A549 (cell line): Measurements from ENCODE around the gene CDC26.

ENCODE experiments used
- EHMT2 ChIP-seq: fragments of 200-600 bp; sonication (generic); IDR thresholded peaks from 2 replicates; pipeline ENCODE4 v1.6.1; 2016; ENCODE audit warnings: antibody characterized with exemption, low read depth, mild to moderate bottlenecking, moderate library complexity
- JUNB ChIP-seq: fragments of >200 bp; sonication (Bioruptor Twin); formaldehyde crosslinking; IDR thresholded peaks from 2 replicates; pipeline ENCODE4 v1.6.1; 2016
- KDM1A ChIP-seq: fragments of 200-600 bp; sonication (generic); IDR thresholded peaks from 2 replicates; pipeline ENCODE4 v1.6.1; 2016; ENCODE audit warnings: low read depth, mild to moderate bottlenecking
- MYC ChIP-seq: IDR thresholded peaks from 2 replicates; pipeline ENCODE4 v1.6.1; 2012; ENCODE audit warnings: mild to moderate bottlenecking, inconsistent platforms, low read length, improper control_type of control experiment, borderline replicate concordance
- POLR2AphosphoS2 ChIP-seq: conservative IDR thresholded peaks from 2 replicates; pipeline ENCODE4 v1.6.1; 2012; ENCODE audit warnings: low read length, improper control_type of control experiment, inconsistent platforms

DNA sequence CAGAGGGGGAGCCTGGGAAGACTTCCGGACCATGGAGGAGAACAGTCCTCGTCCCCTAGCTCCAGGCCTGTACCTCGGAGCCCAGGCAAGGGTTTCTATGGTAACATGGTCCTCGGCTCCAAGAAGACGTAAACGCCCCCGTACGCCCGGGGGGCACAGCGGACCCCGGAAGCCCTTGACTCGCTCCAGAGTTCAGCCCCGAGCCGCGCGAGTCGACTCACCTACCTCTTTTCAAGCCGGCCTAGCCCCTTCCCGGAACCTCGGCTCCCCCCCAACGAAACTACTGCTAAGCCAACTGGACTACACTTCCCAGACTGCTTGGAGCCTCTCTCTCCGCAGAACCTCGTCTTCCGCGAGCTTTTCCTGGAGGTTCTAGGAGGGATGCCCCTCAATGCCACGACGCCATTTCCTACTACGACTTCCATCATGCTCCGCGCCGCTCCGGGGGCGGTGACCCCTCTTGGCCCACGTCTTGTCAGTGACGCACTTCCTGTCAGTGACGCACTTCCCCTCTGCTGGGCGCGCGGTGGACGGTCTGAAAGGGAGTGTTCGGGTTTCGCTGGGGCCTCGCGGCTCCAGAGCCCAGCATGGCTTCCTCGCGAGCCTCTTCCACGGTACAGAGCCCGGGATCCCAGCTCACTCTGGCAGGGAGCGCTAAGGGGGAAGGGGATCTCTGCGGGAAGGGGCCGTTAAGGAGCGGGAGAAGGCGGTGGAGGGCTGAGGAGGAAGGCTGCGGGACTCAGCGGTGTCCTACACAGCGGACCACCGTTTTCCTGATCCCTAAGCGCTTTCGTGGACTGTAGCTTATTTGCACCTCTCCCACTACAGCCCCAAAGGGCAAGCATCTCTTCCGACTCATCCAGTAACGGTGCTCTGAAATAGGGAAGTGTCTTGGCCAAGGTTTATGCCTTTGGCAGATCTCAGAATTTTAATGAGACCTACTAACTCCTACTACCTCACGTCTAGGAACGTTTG is at the start of gene CDC26, which contains the start of gene PRPF4:
- TF ChIP-seq MYC (peak; percentile 73), JUNB (no peak), KDM1A (no peak), POLR2AphosphoS2 (no peak), EHMT2 (no peak)
